HepG2 (cell line): ENCODE data around the gene PYCR2.

Experiments used
- CAMTA2 ChIP-seq: sonication (generic); formaldehyde crosslinking; IDR thresholded peaks from 2 replicates; pipeline ENCODE4 v1.4.0; 2020; ENCODE audit warnings: mild to moderate bottlenecking, missing genetic modification reagents, borderline replicate concordance
- CTCF ChIP-seq: sonication (generic); formaldehyde crosslinking; IDR thresholded peaks from 2 replicates; pipeline ENCODE4 v1.5.0; 2020; ENCODE audit warnings: mild to moderate bottlenecking, missing genetic modification reagents, moderate library complexity
- POLR2A ChIP-seq, 2 experiments: IDR thresholded peaks; 2 replicates each; pipeline ENCODE4 v1.6.1; 2011; ENCODE audit warnings: low read depth in 2 of 2, low read length in 2 of 2, mild to moderate bottlenecking in 1 of 2, moderate library complexity in 1 of 2; ENCODE audit not compliant: insufficient read depth in 1 of 2
- RBFOX2 ChIP-seq: fragments of 200-400 bp; formaldehyde crosslinking; IDR thresholded peaks from 2 replicates; pipeline ENCODE4 v1.6.1; 2017; ENCODE audit warnings: low read depth, mild to moderate bottlenecking, low read length
- SRSF1 ChIP-seq: fragments of 200-400 bp; formaldehyde crosslinking; optimal IDR thresholded peaks from 2 replicates; pipeline ENCODE3; 2017; ENCODE audit warnings: mild to moderate bottlenecking, low read depth, low read length, moderate library complexity
- TIGD3 ChIP-seq: sonication (generic); formaldehyde crosslinking; IDR thresholded peaks from 2 replicates; pipeline ENCODE4 v1.5.1; 2020; ENCODE audit warnings: mild to moderate bottlenecking, missing genetic modification reagents, borderline replicate concordance

GRCh38 chr1:225915538-225915991, 8.5 kb downstream of the PYCR2 start:
- no peak for TF ChIP-seq POLR2A (IDR thresholded peaks at IDR 0.05; ENCODE audit: insufficient read depth in 1 of 2, low read depth in 2 of 2, low read length in 2 of 2)
- no peak for TF ChIP-seq CAMTA2
- TF ChIP-seq CTCF (CRISPR knock-in tag), result no peak
- TF ChIP-seq TIGD3 (CRISPR knock-in tag), result no peak
- TF ChIP-seq SRSF1, result no peak
- TF ChIP-seq RBFOX2, result no peak
